Endometrial microvascular endothelial cells (primary cell): ENCODE results near the gene NR2F2. TPM values are rescaled to one million over a fixed set of nuclear protein-coding genes. Genes with fewer than 3 reads are reported as not detected.
"Not testable (repeated sequence)": the region's sequence is repeated elsewhere in the genome, so short reads cannot be mapped to it uniquely, and the experiment has no call there.

Source experiments
- in situ Hi-C: cut with HindIII; loops from 2 replicates; pipeline ENCODE4 v1.10.0; 2017; ENCODE audit warnings: low sequenced_read_pairs, low pct_unique_long_range_greater_than_20kb; ENCODE audit errors: inconsistent ontology term
- total RNA-seq: library from RNA; depleted of rRNA; stranded (reverse); fragments of >200 nt; gene quantifications from one replicate; pipeline ENCODE4 v1.2.3, GENCODE V29; 2015; ENCODE audit errors: inconsistent ontology term

Gene NR2F2
- total RNA-seq, 1 donor from 2014 or later = 13.7 TPM

DNA sequence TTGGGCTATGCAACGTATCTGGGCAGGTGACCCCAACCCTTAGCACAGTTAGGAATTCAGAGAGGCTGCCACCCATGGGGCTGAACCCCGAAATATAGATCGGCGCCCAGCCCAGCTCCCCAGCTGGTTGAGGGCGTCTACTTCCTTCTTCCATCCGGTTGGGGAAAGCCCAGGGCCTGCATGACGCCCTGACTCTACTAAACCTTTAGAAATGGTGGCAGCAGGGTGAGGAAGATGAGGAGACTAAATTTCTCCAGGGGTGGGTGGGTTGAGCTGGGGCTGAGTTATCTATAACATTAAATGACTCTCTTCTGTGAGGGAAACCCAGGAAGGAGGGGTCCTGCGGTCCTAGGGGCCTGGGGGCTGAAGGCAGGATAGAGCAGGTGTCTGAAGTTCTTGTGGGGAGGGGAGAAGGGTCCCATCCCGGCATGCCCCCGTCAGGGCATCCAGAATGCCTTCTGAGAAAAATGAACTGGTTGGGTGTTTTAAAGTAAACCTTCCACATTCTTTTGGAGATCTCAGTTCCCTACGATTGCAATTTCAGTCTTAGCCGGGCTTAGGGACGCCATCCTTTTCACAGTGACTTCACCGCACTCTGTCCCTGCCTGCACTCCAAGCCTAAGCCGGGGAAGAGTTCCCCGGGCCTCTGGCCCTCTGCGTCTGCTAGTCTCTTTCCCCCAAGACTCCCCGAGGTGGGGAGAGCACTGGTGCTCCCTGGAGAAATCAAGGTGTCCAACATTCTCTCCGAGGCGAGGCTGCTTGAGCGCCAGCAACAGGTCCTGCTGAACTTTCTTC, 28.5 kb downstream of the NR2F2 start:
- in situ Hi-C loops = no loop called here

DNA sequence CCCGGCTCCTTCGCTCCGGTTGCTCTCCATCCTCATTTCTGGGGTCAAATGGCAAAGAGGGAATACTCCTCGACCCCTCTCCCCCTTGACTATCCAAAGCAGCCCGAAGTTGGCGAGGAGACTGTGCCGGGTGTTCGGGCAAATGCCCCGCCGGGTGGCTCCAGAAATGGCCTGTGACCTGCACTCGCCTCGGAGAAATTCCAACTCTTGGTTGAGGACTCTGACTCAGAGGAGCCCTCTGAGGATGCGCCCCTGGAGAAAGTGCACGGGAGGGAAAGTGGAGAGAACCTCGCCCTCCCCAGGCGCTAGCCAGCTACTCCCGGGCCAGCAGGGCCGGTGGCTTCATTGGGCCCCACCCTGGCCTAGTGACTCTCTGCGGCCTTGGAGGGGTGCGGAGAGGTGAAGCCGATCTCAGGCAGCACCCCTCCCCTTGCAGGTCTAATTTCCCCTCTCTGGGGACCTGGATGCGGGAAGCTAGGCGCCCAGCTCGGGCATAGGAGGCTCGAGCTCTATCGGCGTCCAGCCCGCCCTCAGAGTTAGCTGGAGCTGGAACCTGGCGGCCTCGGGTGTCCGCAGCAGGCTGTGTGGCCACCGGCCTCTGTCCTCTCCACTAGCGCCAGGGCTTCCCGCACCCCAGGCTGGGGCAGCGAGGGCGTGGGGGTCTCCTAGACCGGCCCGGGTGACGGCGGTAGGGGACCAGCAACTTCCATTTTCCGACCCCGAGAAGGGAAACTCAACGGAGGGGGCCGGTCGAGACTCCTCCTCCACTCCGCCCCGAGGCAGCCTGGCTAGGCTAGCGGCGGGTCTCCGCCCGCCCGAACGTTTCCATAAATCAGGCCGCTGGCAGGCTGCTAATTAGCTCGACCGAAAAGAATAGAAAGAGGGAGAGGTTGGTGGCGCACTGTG, 29.4 kb downstream of the NR2F2 start:
- in situ Hi-C loops = no loop called here

DNA sequence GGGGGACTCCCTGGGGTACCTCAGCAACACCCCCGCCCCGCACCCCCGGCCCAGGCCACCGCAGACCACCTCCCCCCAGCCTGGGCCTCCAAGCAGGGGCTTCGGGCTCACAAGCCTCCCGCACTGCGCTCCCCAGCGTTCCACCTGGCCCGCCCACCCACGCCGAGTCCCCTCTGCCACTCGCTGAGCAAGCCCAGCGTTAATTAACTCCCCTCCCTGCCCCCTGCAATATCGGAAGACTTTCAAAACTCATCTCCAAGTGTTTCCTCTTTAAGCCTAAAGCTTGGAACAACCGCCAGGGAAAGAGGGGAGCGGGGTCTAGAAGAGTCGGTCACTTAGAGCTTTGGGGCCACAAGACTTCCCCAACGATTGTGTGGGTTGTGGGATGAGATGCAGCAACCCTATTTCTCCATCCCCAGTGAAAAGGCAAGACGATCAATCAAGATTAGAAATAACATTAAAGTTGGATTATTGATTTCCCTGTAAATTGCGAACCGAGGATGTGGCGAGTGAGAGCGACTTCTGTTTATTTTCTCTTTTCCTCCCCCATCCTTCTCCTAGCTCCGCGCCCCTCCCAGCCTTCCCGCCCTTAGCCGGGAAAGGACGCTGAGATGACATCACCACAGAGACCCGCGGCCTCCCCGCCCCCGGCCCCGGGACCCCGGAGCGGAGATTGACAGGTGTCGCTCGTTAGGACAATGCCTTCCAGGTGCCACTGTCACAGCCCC, 30.2 kb downstream of the NR2F2 start:
- in situ Hi-C loops = no loop called here

DNA sequence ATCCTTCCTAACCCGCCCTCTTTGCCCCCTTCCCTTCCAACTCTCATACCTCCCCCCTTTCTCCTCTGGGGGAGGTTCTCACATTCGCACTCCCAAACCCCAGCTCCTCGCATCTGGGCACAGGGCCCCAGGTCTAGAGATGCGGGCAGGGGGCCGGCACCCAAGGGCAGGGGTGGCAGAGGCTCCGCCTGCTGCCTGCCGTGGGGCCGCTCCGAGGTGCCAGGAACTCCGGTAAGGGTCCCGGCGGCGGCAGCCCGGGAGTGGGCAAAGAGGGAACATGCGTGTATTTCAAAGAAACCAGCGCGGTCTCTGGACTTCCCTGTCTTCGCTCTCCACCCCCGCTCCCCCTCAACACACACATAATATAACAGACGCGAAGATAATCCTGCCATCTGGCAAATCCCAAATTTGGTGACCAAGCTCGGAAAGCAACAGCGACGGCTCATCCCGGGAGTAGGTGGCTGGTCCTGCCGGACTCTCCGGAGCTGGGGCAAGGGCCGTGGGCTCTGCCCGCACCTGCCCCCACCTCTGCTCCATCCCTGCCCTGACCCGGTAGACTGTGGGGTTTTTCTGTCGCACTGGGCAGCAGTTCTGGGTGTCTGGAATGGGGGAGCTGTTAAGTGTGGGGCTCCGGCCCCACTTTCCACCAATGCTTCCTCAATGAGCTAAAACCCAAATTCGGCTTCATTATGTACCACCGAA, 31.0 kb downstream of the NR2F2 start:
- in situ Hi-C loops = no loop called here

DNA sequence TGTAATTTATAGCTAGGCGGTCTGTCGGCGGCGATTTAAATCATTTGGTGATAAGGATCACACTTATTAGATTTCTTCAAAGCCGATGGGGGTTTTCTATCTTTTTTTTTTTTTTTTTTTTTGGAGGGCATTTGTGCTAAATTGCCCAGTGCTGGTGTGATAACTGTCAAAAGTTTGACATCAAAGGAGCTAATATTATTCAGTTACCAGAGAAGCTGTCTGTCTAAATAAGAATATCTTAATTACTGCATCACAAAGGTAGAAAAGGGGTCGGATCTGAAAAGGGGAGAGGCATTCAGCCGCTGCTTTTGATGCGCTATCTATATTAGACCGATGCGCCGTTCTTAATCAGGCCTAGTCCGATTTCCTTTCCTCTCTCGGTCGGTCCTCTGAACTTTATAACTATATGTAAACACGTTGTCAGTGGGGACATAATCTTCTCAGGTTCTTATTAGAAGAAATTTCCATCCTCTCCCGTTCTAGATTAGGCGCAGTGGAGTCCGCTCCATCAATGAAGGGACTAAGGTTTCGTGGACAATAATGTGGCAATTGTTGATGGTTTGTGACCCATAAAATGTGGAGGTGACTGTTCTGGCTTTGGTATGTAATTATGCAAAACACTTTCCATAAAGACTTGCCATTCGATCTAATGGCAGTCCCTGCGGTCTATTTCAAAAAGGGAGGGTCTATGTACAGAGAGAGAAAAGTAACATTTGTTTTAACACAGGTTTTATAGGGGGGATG, 31.7 kb downstream of the NR2F2 start:
- in situ Hi-C loops = no loop called here

DNA sequence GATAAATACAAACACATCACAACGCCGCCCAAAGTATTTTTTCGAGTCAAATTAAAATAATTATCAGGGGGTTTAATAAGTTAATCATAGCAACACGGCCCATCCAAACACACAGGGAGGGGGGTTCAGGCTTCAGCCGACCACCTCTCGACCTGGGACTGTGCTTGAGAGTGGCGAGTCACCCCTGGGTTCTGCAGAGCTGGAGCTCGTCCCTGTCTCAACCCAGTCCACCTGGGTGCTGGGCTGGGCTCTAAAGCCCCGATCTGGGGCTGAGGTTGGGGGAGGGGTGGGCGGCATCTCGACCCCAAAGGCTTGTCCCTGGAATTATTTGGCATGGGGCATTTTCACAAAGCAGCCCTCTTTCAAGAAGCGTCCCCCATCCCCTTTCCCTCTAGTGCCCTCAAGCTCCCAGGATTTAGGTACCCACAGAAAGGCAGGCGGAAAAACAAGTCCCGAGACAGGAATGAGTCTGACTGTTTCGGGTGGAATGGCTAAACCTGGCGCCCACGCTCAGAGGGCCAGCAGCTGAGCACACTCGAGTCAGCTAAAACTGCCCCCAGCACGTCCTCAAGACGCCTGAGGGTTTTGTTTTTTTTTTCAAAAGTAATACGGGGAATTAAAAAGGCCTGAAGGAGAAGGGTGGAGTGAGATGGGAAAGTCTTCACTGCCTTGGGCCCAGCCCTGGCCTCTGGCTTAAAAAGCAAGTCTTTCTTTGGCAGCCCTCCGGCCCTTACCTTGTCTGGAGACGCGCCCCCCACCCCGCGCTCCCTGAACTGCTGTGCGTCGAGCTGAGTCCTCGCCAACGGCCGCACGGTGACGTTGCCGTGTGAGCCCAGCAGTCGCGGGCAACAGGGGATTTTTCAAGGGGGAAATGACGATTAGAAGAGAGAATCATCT, 32.5 kb downstream of the NR2F2 start:
- in situ Hi-C loops = no loop called here

DNA sequence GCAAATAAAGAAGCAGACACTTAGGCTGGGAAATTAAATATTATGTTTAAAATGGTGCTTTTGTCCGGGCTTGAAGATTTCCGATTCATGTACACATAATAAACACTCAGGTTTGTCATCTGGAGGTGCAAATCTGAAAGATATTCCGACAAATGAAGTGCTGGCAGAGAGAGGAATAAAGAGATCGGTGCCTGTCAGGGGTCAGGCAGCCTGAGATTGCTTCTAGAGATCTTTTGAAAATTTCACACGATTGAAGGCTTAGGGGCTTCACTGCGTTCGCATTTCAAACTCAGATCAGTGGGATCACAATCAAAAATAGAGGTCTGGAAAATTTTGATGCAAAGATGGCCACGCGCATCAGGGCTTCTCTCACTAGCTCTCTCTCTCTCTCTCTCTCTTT, 33.2 kb downstream of the NR2F2 start:
- in situ Hi-C loops = no loop called here

DNA sequence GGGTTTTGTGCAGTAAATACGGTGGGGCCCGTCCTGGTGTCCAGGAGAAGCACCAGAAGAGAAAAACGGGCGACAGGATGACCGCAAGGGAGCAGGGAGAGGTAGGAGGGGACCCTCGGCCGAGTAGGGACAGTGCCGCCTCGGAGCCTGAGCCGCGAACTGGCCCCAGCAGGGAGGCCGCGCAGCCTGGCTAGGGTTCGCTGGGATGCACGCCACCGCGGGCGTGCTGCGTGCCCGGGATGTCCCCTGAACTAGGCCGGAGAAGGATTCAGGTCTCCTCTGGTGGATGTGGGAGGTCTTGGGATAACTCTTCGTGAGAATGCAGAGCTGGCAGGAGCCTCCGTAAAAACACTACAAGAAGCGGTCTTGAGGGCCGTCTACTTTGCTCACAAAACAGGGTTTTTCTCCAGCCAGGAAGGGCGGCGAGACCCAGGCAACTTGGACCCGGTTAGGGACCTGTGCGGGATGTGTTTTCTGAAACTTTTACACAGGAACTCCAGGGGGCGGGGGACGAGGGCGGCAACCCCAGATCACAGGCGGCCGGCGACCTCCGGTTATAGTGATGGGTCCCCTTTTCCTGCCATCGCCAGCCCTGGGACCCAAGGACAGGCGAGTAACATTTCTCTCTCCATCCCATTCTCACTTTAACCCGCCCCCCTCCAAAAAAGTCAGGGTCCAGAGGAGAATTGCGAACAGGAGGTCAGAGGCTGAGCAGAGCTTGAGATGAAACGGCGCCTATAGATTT, 35.5 kb downstream of the NR2F2 start:
- in situ Hi-C loops = no loop called here

DNA sequence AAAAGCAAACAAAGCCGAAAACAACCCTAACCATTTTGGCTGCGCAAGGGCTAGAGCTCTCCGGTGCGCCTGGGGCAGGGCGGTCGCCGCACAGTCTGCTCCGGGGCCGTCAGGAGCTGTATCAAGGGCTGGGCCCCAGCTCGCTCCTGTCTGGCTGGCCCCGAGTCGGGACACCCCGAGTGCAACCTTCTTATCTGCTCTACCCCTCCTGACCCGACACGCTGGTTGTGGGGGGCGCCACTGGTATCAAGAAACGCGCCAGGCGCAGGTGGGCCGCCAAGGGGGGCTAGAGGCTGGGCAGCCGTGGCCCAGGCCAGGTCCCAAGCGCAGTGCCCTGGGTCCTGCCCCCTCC, 36.0 kb downstream of the NR2F2 start:
- in situ Hi-C loops = no loop called here

DNA sequence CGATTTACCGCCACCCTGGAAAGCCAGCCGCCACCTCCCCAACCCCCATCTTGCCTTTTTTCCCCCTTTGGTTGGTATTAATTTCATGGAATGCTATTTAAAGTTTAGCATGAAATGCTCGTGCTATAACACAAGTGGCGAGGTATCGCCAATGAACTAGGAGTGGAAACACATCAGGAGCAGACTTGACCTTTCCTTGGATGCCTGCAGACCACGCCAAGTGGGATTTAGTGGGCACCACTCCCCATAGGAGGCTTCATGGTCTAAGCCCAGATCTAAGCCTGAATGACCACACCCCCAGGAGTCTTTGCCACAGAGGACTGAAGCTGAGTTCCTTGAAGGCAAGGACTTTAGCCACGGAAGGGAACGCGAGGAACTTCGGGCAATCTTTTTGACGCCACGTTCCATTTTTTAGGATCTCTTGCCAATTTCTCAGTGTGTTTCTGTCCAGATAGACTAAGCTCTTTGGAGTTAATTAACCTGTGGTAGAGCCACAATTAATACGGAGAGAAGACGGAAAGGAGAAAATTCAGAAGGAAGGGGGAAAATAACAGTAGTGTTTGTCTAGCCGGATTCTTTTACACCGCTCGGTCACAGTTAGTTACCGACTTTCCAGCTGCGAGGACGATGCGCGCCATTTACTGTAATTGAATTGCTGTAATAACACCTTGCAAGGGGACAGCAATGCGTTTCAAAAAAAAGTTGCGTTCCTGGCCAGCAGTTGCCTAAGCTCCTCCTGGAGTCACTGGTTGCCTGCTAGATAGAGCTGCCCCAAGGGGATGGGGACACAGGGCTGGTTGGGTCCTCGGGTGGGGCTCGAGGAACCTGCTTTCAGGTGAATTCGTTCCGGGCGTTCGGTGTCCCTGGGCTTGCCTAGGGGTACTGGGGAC, 37.1 kb downstream of the NR2F2 start:
- in situ Hi-C loops = no loop called here

DNA sequence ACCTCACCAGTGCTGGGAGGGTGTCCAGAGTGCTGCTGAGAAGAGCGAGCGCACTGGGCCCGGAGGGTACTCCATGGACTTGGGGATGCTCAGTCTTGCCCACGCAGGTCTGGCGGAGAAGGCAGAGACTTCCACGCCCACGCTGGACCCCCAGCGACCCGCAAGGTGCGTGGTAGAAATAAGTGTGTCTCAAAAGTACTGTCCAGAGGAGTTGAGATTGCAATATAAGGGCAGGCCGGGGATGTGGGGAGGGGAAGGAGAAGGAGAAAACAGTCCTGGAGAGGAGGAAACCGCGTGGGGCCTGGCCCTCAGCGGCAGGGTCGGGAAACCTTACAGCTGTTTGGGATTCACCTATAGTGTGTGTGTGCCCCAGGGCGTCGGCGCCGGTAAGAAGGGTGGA, 38.9 kb downstream of the NR2F2 start:
- in situ Hi-C loops = no loop called here

DNA sequence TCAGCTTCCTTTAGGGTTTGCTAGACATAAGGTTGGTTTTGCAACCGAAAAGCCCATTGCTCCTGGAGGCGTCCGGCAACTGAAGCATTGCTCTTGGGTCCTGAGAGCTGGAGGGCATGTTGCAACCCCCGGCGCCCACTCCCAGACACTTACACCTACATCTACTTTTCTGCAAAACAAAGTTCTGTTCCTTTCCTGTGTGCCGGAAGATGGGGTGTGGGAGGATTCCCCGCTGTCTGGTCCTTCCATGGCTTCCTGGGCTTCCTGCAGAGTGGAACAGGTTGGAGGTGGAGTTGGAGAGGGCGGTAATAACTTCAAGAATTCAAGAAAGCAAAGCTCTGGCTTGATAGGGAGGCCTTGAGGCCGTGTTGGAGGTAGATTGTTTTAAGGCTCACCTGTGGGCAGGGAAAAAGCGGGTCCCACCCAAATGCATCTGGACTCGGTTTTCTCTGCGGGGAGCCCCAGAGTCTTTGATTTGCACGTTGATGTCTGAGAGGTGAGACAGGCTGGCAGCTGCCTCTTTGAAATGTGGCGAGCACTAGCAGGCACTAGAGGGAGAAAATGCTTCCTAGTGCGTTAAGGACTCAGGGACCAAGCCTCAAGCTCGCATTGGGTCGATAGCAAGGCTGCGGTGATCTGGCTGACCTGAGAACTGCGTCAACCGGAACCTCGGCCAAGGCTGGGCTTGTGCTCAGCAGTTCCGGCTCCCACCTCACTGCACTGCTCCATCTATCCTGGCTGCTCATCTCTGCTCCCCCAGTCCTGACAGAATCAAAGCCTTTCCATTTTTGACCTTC, 39.5 kb downstream of the NR2F2 start:
- in situ Hi-C loops = no loop called here

DNA sequence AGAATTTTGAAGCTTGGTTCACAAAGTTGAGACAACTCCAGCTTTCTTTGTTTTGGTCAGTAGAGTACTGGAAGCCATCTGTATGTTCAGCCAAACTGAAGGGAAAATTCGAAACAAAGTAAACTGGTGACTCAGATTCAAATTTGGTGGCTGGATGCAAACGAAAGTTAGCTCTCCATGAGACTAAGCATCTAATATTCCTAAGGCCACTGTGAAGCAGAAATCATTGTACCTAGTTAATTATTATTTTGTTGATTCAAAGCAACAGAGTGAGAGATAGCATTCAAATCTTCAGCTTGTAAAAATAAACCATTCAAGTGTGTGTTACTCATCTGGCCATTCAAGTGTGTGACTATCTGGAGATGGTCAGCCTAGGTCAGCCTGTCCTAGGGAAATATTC, 42.1 kb downstream of the NR2F2 start:
- in situ Hi-C loops = no loop called here

DNA sequence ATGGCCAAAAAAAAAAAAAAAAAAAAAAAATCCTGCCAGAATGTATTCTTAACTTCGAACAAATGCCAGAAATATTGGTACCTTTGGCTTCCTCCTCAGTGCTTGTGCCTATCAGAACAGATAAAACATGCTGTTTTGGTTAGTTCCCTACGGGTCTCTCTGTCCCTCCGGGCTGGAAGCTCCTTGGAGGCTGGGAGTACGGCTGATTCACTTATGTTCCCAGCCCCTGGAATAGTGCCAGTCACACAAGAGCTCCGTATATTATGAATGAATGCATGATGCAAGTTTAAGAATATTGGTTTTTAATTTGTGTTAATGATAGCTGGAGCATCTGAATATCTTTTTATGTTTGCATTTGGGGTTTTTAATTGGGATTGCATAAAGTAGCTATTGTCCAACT, 44.0 kb downstream of the NR2F2 start:
- in situ Hi-C loops = no loop called here

DNA sequence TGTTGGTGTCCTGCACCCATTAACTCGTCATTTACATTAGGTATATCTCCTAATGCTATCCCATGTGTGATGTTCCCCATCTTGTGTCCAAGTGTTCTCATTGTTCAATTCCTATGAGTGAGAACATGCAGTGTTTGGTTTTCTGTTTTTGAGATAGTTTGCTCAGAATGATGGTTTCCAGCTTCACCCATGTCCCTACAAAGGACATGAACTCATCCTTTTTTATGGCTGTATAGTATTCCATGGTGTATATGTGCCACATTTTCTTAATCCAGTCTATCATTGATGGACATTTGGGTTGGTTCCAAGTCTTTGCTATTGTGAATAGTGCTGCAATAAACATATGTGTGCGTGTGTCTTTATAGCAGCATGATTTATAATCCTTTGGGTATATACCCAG, 49.1 kb downstream of the NR2F2 start:
- in situ Hi-C loops = not testable (repeated sequence)
